HUES48 (cell line): ENCODE data around the gene C6orf15.

Source experiments
- H3K27ac ChIP-seq: one replicate; pipeline ENCODE4 v1.7.0; 2013; ENCODE audit warnings: low read depth, low read length, inconsistent platforms
- H3K27me3 ChIP-seq: 2 replicates; pipeline ENCODE4 v1.6.1; 2013; ENCODE audit warnings: mild to moderate bottlenecking, low read length; ENCODE audit not compliant: control insufficient read depth, insufficient read depth
- H3K36me3 ChIP-seq: 2 replicates; pipeline ENCODE4 v1.6.1; 2013; ENCODE audit warnings: low read length; ENCODE audit not compliant: control insufficient read depth, insufficient read depth
- H3K4me1 ChIP-seq: 2 replicates; pipeline ENCODE4 v1.6.1; 2013; ENCODE audit warnings: mild to moderate bottlenecking, low read length; ENCODE audit not compliant: control insufficient read depth, insufficient read depth
- H3K4me3 ChIP-seq: 2 replicates; pipeline ENCODE4 v1.5.1; 2013; ENCODE audit warnings: mild to moderate bottlenecking, low read depth, low read length
- H3K9ac ChIP-seq: 2 replicates; pipeline ENCODE4 v1.6.1; 2013; ENCODE audit warnings: mild to moderate bottlenecking, low read depth, low read length, moderate library complexity
- H3K9me3 ChIP-seq: 2 replicates; pipeline ENCODE4 v1.6.1; 2013; ENCODE audit warnings: low read length; ENCODE audit not compliant: control insufficient read depth, insufficient read depth

Gene C6orf15

GRCh38 chr6:31098449-31098938 lies 13.9 kb downstream of the C6orf15 start:
- no peak overlapping the region for H3K27ac ChIP-seq
- H3K4me3 ChIP-seq = no peak overlapping the region
- no peaks in the 10 kb centered on the region for H3K27me3 ChIP-seq
- H3K36me3 ChIP-seq = no peaks in the 10 kb centered on the region
- 0 out of 2 replicates have a peak, but pooled peaks cover 3% of the 10 kb centered on the region for H3K4me1 ChIP-seq
- no peaks in the 10 kb centered on the region for H3K9me3 ChIP-seq
- no peak overlapping the region for H3K9ac ChIP-seq

GRCh38 chr6:31096656-31097055 lies 15.7 kb downstream of the C6orf15 start:
- no peak overlapping the region for H3K4me3 ChIP-seq
- no peak overlapping the region for H3K27ac ChIP-seq
- H3K36me3 ChIP-seq = no peaks in the 10 kb centered on the region
- H3K27me3 ChIP-seq = no peaks in the 10 kb centered on the region
- H3K9ac ChIP-seq = no peak overlapping the region
- no peaks in the 10 kb centered on the region for H3K9me3 ChIP-seq
- H3K4me1 ChIP-seq = peaks cover 7% of the 10 kb centered on the region; the same call in 1 of the 2 replicates

- H3K9ac ChIP-seq = no peak overlapping the region
- no peak overlapping the region for H3K4me3 ChIP-seq
- peaks cover 7% of the 10 kb centered on the region; the same call in 1 of the 2 replicates for H3K4me1 ChIP-seq
- no peaks in the 10 kb centered on the region for H3K36me3 ChIP-seq
- no peaks in the 10 kb centered on the region for H3K9me3 ChIP-seq
- no peaks in the 10 kb centered on the region for H3K27me3 ChIP-seq
- H3K27ac ChIP-seq = no peak overlapping the region
Measured at GRCh38 chr6:31096215-31096614, 16.2 kb downstream of the C6orf15 start.

GRCh38 chr6:31094389-31094881 lies 17.9 kb downstream of the C6orf15 start:
- no peaks in the 10 kb centered on the region for H3K27me3 ChIP-seq
- no peak overlapping the region for H3K27ac ChIP-seq
- no peaks in the 10 kb centered on the region for H3K9me3 ChIP-seq
- no peak overlapping the region for H3K4me3 ChIP-seq
- no peaks in the 10 kb centered on the region for H3K36me3 ChIP-seq
- no peak overlapping the region for H3K9ac ChIP-seq
- H3K4me1 ChIP-seq = peaks cover 7% of the 10 kb centered on the region; the same call in 1 of the 2 replicates

GRCh38 chr6:31092769-31093505 lies 19.4 kb downstream of the C6orf15 start:
- H3K27ac ChIP-seq = no peak overlapping the region
- H3K4me1 ChIP-seq = peaks cover 7% of the 10 kb centered on the region; the same call in 1 of the 2 replicates
- H3K27me3 ChIP-seq = no peaks in the 10 kb centered on the region
- H3K9ac ChIP-seq = no peak overlapping the region
- H3K9me3 ChIP-seq = no peaks in the 10 kb centered on the region
- H3K4me3 ChIP-seq = no peak overlapping the region
- H3K36me3 ChIP-seq = no peaks in the 10 kb centered on the region

GRCh38 chr6:31092238-31092637 lies 20.1 kb downstream of the C6orf15 start:
- Histone ChIP-seq H3K27ac (no peak overlapping the region), H3K27me3 (no peaks in the 10 kb centered on the region), H3K4me3 (no peak overlapping the region), H3K9me3 (no peaks in the 10 kb centered on the region), H3K36me3 (no peaks in the 10 kb centered on the region), H3K4me1 (peaks cover 10% of the 10 kb centered on the region), H3K9ac (no peak overlapping the region)

- Histone ChIP-seq H3K27ac (no peak overlapping the region), H3K4me1 (peaks cover 12% of the 10 kb centered on the region), H3K9me3 (no peaks in the 10 kb centered on the region), H3K36me3 (no peaks in the 10 kb centered on the region), H3K4me3 (no peak overlapping the region), H3K27me3 (no peaks in the 10 kb centered on the region), H3K9ac (no peak overlapping the region)
Measured at GRCh38 chr6:31091680-31092079, 20.7 kb downstream of the C6orf15 start.

- H3K4me3 ChIP-seq = no peak overlapping the region
- H3K9ac ChIP-seq = no peak overlapping the region
- no peaks in the 10 kb centered on the region for H3K27me3 ChIP-seq
- H3K27ac ChIP-seq = no peak overlapping the region
- H3K36me3 ChIP-seq = no peaks in the 10 kb centered on the region
- peaks cover 12% of the 10 kb centered on the region for H3K4me1 ChIP-seq
- H3K9me3 ChIP-seq = no peaks in the 10 kb centered on the region
Measured at GRCh38 chr6:31090973-31091364, 21.4 kb downstream of the C6orf15 start.

- Histone ChIP-seq H3K27ac (no peak overlapping the region), H3K36me3 (no peaks in the 10 kb centered on the region), H3K4me1 (peaks cover 12% of the 10 kb centered on the region), H3K4me3 (no peak overlapping the region), H3K27me3 (no peaks in the 10 kb centered on the region), H3K9ac (no peak overlapping the region), H3K9me3 (no peaks in the 10 kb centered on the region)
Measured at GRCh38 chr6:31090275-31090972, 22.0 kb downstream of the C6orf15 start.

GRCh38 chr6:31087494-31088089 lies 24.8 kb downstream of the C6orf15 start:
- H3K4me1 ChIP-seq = peaks cover 8% of the 10 kb centered on the region; the same call in 1 of the 2 replicates
- H3K9me3 ChIP-seq = no peaks in the 10 kb centered on the region
- no peak overlapping the region for H3K4me3 ChIP-seq
- H3K27ac ChIP-seq = no peak overlapping the region
- H3K36me3 ChIP-seq = no peaks in the 10 kb centered on the region
- H3K9ac ChIP-seq = no peak overlapping the region
- H3K27me3 ChIP-seq = no peaks in the 10 kb centered on the region
